GM12872 (cell line): ENCODE results near the gene C1QTNF9.

Experiments used
- CTCF ChIP-seq: IDR thresholded peaks from 3 replicates; pipeline ENCODE4 v1.5.1; 2011; ENCODE audit warnings: low read depth, mild to moderate bottlenecking, low read length, moderate library complexity; ENCODE audit not compliant: insufficient read depth

The C1QTNF9 gene

DNA sequence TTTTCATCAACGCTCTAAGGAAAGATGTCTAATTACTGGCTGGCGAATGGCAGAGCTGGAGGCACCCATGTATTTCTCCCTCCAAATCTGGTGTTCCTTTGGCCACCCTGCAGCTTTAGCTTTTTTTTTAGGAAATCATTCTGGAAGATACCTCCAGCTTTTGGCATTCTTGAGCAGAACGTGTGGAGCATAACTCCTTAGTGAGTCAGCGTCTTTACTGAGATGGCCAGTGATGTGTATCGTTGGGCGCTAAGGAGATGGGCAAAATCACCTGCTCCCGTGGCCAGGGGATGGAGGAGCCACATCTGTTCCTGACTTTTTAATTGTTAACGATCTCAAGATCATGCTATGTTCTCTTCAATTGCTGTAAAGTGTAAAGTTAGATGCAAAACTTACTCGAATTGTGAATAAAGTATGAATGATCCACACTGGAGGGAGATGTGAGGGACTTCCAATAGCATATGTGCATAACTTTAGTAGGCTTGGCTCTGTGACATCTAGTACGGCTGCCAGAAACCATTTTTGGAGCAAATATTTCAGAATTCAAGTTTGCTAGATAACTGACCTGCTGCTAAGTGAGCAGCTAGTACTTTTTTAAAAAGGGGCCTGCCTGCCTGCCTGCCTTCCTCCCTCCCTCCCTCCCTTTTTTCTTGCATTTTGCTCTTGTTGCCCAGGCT is 24.4 kb upstream of the C1QTNF9 start:
- no peak for TF ChIP-seq CTCF

DNA sequence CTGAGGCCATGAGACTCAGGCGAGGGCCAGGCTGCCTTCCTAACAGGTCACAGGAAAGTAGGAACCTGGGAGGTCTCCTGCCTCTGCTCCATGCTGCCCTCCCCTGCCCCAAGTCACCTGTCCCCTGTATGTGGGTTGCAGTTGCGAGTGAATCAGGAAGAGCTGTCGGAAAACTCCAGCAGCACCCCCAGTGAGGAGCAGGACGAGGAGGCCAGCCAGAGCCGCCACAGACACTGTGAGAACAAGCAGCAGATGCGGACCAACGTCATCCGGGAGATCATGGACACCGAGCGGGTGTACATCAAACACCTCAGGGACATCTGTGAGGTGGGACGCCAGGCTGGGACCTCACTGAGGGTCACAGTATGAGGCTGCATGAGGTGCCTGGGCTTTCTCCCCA is 22.8 kb upstream of the C1QTNF9 start:
- no peak for TF ChIP-seq CTCF

DNA sequence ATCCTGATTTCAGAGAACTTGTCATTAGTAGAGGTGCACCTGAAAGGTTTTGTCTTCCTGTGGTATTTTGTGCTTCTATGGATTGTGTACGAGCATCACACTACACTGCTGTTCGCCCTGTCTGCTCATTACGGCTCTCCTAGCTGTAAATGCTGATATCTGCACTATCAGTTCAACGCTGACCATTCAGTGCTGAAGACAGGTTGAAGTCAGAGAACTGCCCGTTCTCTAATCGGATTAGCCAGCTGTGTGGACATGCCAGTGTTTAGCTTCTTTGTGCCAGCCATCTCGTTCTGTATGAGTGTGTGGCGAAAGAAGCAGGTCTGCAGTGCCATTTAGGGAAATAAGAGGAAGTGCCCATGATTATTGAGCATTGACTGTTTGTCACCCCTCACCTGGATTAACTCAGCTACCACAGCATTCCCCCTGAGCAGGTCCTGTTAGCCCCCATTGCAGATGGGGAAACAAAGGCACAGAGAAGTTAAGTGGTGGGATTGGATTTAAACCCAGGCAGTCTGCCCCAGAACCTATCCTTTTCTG is 21.6 kb upstream of the C1QTNF9 start:
- TF ChIP-seq CTCF, result no peak

DNA sequence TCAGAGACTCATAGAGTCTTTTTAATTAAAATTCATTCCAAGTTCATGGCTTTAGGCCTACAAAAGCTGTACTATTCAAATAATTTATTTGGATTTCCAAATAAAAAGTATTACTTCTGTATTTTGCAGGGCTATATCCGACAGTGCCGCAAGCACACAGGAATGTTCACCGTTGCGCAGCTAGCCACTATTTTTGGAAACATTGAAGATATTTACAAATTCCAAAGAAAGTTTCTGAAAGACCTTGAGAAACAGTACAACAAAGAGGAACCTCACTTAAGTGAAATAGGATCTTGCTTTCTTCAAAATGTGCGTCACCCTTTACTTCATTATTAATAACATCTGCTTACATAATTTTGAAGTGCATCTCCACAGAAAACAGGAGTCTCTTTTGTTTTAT is 20.5 kb upstream of the C1QTNF9 start:
- TF ChIP-seq CTCF, result no peak

GRCh38 chr13:24290280-24290932 is 19.0 kb upstream of the C1QTNF9 start:
- no peak for TF ChIP-seq CTCF

DNA sequence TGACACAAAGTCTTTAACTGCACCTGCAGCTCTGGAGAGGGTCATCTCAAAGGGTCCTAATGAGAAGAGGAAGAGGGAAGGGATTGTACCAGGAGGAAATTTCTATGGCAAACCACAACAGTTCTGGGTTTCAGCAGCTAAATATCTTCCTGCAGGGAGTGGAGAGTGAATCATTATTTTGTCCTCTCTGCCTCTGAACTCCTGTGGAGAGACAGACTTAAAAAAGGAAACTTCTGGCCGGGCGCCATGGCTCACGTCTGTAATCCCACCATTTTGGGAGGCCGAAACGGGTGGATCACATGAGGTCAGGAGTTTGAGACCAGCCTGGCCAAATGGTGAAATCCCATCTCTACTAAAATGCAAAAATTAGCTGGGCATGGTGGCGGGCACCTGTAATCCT is 16.9 kb upstream of the C1QTNF9 start:
- no peak for TF ChIP-seq CTCF

DNA sequence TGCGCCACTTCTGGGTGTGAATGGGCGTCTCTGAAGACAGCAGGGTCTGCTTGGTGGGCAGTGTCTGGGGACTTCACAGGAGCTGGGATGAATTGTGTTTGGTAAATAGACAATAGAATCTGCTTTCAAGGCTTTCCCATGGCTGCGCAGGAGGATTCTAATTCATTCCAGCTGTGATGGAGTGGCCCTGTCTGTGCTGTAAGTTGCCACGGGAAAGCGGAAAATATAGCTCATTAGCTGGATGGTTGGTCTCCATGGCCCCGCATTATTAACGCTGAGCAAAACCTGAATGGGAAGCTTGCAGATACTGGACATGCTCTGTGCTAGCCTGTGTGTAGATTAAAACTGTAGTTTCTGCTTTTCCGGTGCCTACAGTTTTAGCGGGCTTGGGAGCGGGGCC is 15.6 kb upstream of the C1QTNF9 start:
- no peak for TF ChIP-seq CTCF
